ENCODE measurements around the gene POU2AF1. TPM values are rescaled to one million over a fixed set of nuclear protein-coding genes. Genes with fewer than 3 reads are reported as not detected.

POU2AF1 gene
- total and polyA plus RNA-seq, 2 of the 8 experiments (the other 6 are each of a cell fraction or from before 2014, with no cell fraction given): not detected

GRCh38 chr11:111305876-111306275 is 73.2 kb downstream of the POU2AF1 start:
- H2BK20ac ChIP-seq (ENCODE audit: low read length): no peak overlapping the region
- no peak overlapping the region for H4K8ac ChIP-seq (ENCODE audit: extremely low read depth, insufficient read depth, low read length)
- H2AFZ ChIP-seq (ENCODE audit: low read length): no peak overlapping the region
- DNase-seq (ENCODE audit: low read depth in 1 of 2, low spot score in 2 of 2): no peak
- no peak overlapping the region for H3K4me2 ChIP-seq (ENCODE audit: insufficient read depth in 1 of 2, low read depth in 2 of 2, low read length in 2 of 2)
- no peak overlapping the region for H2BK120ac ChIP-seq (replicated peaks; ENCODE audit: low read depth, low read length)
- H3K23ac ChIP-seq (ENCODE audit: insufficient read length): no peak overlapping the region
- no peak overlapping the region for H3K27ac ChIP-seq (ENCODE audit: low read depth, low read length)
- no peak overlapping the region for H3K56ac ChIP-seq (replicated peaks; ENCODE audit: insufficient read length, low read depth, low read length)
- H4K20me1 ChIP-seq (replicated peaks in 1 of 2; ENCODE audit: control insufficient read depth in 1 of 2, insufficient read depth in 2 of 2, low read length in 2 of 2): no peaks in the 10 kb centered on the region
- no peak overlapping the region for H4K91ac ChIP-seq (replicated peaks; ENCODE audit: insufficient read length, low read length)
- H3K27me3 ChIP-seq (replicated peaks in 1 of 4; ENCODE audit: control insufficient read depth in 3 of 4, extremely low read depth in 1 of 4, insufficient read depth in 3 of 4, low read length in 3 of 4): no peaks in the 10 kb centered on the region
- H4K5ac ChIP-seq (ENCODE audit: insufficient read length, low read depth, low read length): no peak overlapping the region
- H2AK5ac ChIP-seq (ENCODE audit: low read depth, low read length): no peak overlapping the region
- peaks cover 0 to 4% (median 0%) of the 10 kb centered on the region in 4 experiments; a peak in 1 of 7 replicates for H3K4me1 ChIP-seq (replicated peaks in 1 of 4; ENCODE audit: control insufficient read depth in 3 of 4, insufficient read depth in 4 of 4, low read length in 3 of 4)
- no peak overlapping the region for H3K4ac ChIP-seq (replicated peaks; ENCODE audit: insufficient read length, low read depth, low read length)
- H3K23me2 ChIP-seq (ENCODE audit: low read depth, low read length): peaks cover 2% of the 10 kb centered on the region; the same call in 1 of the 2 replicates
- no peak overlapping the region for H3K4me3 ChIP-seq (ENCODE audit: extremely low read depth in 1 of 4, insufficient read depth in 2 of 4, low read depth in 3 of 4, low read length in 4 of 4)
- no peaks in the 10 kb centered on the region for H3K79me2 ChIP-seq (ENCODE audit: control insufficient read depth in 1 of 2, insufficient read depth in 2 of 2, low read length in 2 of 2)
- CTCF ChIA-PET (ENCODE audit: partially characterized antibody): no interaction called here
- no peak overlapping the region for H2BK12ac ChIP-seq (ENCODE audit: low read depth, low read length)
- H3K9me3 ChIP-seq (ENCODE audit: insufficient read depth in 2 of 2, low read depth in 1 of 2, low read length in 1 of 2): no peaks in the 10 kb centered on the region
- H3K18ac ChIP-seq (ENCODE audit: extremely low read depth, low read length): no peak overlapping the region
- WGBS, 2 experiments (ENCODE audit: extremely low coverage in 1 of 2, insufficient coverage in 1 of 2, insufficient read length in 1 of 2, insufficient replicate concordance in 2 of 2, low coverage in 1 of 2, low lambda C conversion rate in 2 of 2, missing lambda C conversion rate in 1 of 2): 93% methylated on average over 4 of the region's 4 CpGs; no CpG with 5 or more reads in 1 of the 2 experiments
- H3K9ac ChIP-seq (replicated peaks in 1 of 4; ENCODE audit: extremely low read depth in 1 of 4, low read depth in 3 of 4, low read length in 3 of 4): no peak overlapping the region
- no peaks in the 10 kb centered on the region for H3K36me3 ChIP-seq (ENCODE audit: control insufficient read depth in 2 of 4, insufficient read depth in 4 of 4, low read length in 3 of 4)
- no peak overlapping the region for H3K14ac ChIP-seq (ENCODE audit: insufficient read length)
- POLR2A ChIA-PET (ENCODE audit: partially characterized antibody): no interaction called here
- no peaks in the 10 kb centered on the region for H3K79me1 ChIP-seq (ENCODE audit: low read depth, low read length)
- no peak overlapping the region for H2BK5ac ChIP-seq (ENCODE audit: low read depth, low read length)
- H2BK15ac ChIP-seq (ENCODE audit: low read length): no peak overlapping the region
- no peak for FAIRE-seq
- TF ChIP-seq SP1 (IDR thresholded peaks at IDR 0.05; ENCODE audit: low read depth, low read length) (no peak), CHD1 (IDR thresholded peaks at IDR 0.05; ENCODE audit: low read depth, low read length) (no peak), CTCF (IDR thresholded peaks at IDR 0.05; ENCODE audit: control extremely low read depth in 1 of 3, insufficient read depth in 1 of 3, low read depth in 1 of 3, low read length in 3 of 3) (no peak), CREB1 (IDR thresholded peaks at IDR 0.05) (no peak), NANOG (IDR thresholded peaks at IDR 0.05; ENCODE audit: insufficient read depth, low read depth, low read length, poor library complexity, severe bottlenecking) (no peak), POLR2A (IDR thresholded peaks at IDR 0.05; ENCODE audit: control extremely low read depth in 1 of 2, low read depth in 2 of 2, low read length in 2 of 2) (no peak), YY1 (IDR thresholded peaks at IDR 0.05; ENCODE audit: low read depth, low read length) (no peak), HDAC6 (IDR thresholded peaks at IDR 0.05; ENCODE audit: low read depth, low read length) (no peak), RNF2 (IDR thresholded peaks at IDR 0.05; ENCODE audit: borderline replicate concordance, low read depth, low read length, missing control alignments, poor library complexity, severe bottlenecking) (no peak), CBX8 (IDR thresholded peaks at IDR 0.05; ENCODE audit: borderline replicate concordance, low read depth, low read length) (no peak), TAF7 (optimal IDR thresholded peaks at IDR 0.05; ENCODE audit: borderline replicate concordance, low read depth, low read length) (no peak), RXRA (IDR thresholded peaks at IDR 0.05; ENCODE audit: insufficient read depth, low read depth, low read length) (no peak)

Data from H1 (cell line).